NT2/D1 (cell line): Measurements from ENCODE around the gene CPED1.

ENCODE experiments used
- DNase-seq: peaks from one replicate; pipeline ENCODE4 v3.0.0-alpha.2; 2011; ENCODE audit warnings: low read depth, low spot score
- H3K27me3 ChIP-seq: 2 replicates; pipeline ENCODE4 v1.6.0; 2011; ENCODE audit warnings: mild to moderate bottlenecking; ENCODE audit not compliant: insufficient read length, insufficient read depth
- H3K36me3 ChIP-seq: 2 replicates; pipeline ENCODE4 v1.6.1; 2011; ENCODE audit warnings: mild to moderate bottlenecking, low read length, mixed read lengths; ENCODE audit not compliant: insufficient read depth, insufficient read length
- H3K4me1 ChIP-seq: 2 replicates; pipeline ENCODE4 v1.5.1; 2011; ENCODE audit not compliant: insufficient read depth, insufficient read length
- H3K4me3 ChIP-seq: 2 replicates; pipeline ENCODE4 v1.5.1; 2011; ENCODE audit warnings: low read depth; ENCODE audit not compliant: insufficient read length
- H3K9ac ChIP-seq: 2 replicates; pipeline ENCODE4 v1.6.0; 2011; ENCODE audit warnings: low read depth; ENCODE audit not compliant: insufficient read length
- H3K9me3 ChIP-seq: 2 replicates; pipeline ENCODE4 v1.5.1; 2011; ENCODE audit warnings: mild to moderate bottlenecking, low read length; ENCODE audit not compliant: insufficient read depth
- SUZ12 ChIP-seq: IDR thresholded peaks from 2 replicates; pipeline ENCODE4 v1.6.1; 2011; ENCODE audit not compliant: insufficient read length, insufficient read depth; ENCODE audit errors: extremely low read depth
- YY1 ChIP-seq: IDR thresholded peaks from 2 replicates; pipeline ENCODE4 v1.6.1; 2011; ENCODE audit not compliant: insufficient read length, insufficient read depth
- ZNF274 ChIP-seq: IDR thresholded peaks from 2 replicates; pipeline ENCODE4 v1.6.1; 2011; ENCODE audit warnings: mild to moderate bottlenecking, low read depth, low read length

Gene CPED1

DNA sequence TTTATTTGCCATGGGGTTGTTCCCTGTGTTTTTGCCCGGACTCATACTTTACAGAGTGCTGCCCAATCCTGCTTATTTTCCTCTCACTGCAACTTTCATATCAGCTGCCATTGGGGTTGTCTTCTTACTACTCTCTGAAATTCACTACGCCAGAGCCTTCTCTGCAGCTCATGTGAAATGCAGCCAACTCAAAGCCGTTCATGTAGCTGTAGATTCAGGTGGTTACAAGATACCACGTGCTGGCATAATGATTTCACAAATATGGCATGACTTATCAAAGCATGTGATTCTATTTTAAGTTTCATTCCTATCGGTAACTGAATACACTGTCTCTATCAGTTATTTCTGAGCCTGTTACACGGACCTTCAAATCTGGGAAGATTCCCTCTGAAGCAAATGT, 210.0 kb downstream of the CPED1 start:
- no peak overlapping the region for H3K4me3 ChIP-seq
- no peaks in the 10 kb centered on the region for H3K9me3 ChIP-seq
- no peaks in the 10 kb centered on the region for H3K27me3 ChIP-seq
- H3K36me3 ChIP-seq, result no peaks in the 10 kb centered on the region
- no peaks in the 10 kb centered on the region for H3K4me1 ChIP-seq
- H3K9ac ChIP-seq, result no peak overlapping the region
- DNase-seq, result no peak
- TF ChIP-seq ZNF274 (no peak), SUZ12 (no peak), YY1 (no peak)

DNA sequence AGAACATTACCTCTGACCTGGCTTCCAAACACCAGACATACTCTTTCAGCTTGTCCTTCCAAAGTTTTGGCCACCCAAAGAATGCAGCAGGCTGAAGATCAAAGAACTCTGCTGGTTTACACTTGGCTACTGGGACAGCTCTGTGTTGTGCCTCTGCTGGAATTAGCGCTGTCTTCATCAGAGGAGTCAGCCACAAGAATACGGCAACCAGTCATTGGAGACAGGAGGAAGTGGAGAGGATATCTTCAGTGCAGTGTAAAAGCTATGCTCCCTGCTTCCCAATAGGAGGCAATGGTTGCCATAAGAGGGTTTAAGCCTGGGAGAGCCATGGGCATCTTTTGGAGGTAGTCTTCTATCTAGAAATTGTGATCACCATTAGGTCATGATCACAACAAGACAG, 213.6 kb downstream of the CPED1 start:
- Histone ChIP-seq H3K27me3 (no peaks in the 10 kb centered on the region), H3K36me3 (no peaks in the 10 kb centered on the region), H3K9ac (no peak overlapping the region), H3K9me3 (no peaks in the 10 kb centered on the region), H3K4me3 (no peak overlapping the region), H3K4me1 (no peaks in the 10 kb centered on the region)
- DNase-seq, result no peak
- no peak for TF ChIP-seq SUZ12
- no peak for TF ChIP-seq YY1

DNA sequence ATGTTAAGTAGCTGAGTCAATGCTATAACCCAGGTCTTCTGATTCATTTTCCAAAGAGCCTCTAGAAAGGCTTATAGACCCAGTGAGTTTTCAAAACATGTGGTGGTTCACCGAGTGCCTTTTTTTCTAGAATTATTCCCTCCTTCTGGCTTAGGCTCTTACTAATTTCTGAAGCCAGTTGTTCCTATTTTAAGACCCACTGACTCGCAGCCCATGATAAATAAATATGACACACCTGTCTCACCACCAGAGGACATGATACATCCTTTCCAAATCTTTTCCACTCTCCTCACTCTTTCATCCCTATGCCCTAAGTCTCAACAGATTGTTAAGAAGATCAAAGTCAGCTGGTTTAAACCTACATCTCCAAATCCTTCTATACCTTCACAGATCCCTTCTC, 214.3 kb downstream of the CPED1 start:
- Histone ChIP-seq H3K27me3 (no peaks in the 10 kb centered on the region), H3K36me3 (no peaks in the 10 kb centered on the region), H3K9ac (no peak overlapping the region), H3K4me3 (no peak overlapping the region), H3K4me1 (no peaks in the 10 kb centered on the region), H3K9me3 (no peaks in the 10 kb centered on the region)
- no peak for DNase-seq
- TF ChIP-seq ZNF274 (no peak), SUZ12 (no peak), YY1 (no peak)

DNA sequence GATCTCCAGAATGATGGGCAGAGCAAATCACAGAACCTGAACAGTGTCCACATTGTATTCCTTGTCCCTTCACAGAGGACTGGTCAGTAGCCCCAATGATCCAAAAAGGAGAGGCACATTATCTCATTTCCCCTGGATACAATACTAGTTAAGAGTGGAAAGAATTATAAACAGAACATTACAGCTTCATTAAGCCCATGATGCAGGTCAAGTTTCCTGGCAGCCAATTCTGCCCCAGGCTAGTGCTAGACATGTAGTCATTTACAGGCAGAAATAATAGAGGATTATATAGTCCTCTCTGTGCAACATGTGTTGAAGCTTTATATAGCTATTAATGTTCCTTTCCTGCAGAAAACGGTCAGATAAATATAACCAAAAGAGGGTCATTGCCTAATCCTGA, 216.0 kb downstream of the CPED1 start:
- TF ChIP-seq YY1 (no peak), SUZ12 (no peak), ZNF274 (no peak)
- DNase-seq, result no peak

DNA sequence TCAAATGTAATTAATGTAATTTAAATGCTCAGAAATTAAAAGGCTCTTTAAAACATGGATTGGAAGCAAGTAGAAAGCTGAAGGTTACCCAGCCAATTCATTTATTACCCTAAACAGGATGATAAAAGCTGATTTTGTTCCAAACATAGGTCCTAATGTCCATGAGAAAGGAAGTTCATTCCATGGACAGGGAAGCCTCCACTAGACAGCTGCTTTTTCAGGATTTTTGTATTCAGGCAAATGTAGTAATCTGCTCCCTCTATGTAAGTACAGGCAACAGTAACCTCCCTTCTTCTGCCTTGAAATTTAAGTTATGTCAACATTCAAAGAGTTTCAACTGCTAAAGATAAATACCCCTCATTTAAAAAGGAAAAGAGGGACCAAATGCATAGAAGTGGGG, 217.3 kb downstream of the CPED1 start:
- Histone ChIP-seq H3K27me3 (no peaks in the 10 kb centered on the region), H3K4me3 (no peak overlapping the region), H3K36me3 (no peaks in the 10 kb centered on the region), H3K9me3 (no peaks in the 10 kb centered on the region), H3K9ac (no peak overlapping the region), H3K4me1 (no peaks in the 10 kb centered on the region)
- no peak for TF ChIP-seq ZNF274
- TF ChIP-seq SUZ12, result no peak
- TF ChIP-seq YY1, result no peak
- DNase-seq, result no peak

More for the DNA sequence above, 216.0 kb downstream of the CPED1 start:
- Histone ChIP-seq H3K27me3 (no peaks in the 10 kb centered on the region), H3K4me1 (no peaks in the 10 kb centered on the region), H3K36me3 (no peaks in the 10 kb centered on the region), H3K9me3 (no peaks in the 10 kb centered on the region), H3K4me3 (no peak overlapping the region), H3K9ac (no peak overlapping the region)

GRCh38 chr7:121211253-121211652, 222.7 kb downstream of the CPED1 start:
- Histone ChIP-seq H3K27me3 (no peaks in the 10 kb centered on the region), H3K9ac (no peak overlapping the region), H3K4me3 (no peak overlapping the region), H3K4me1 (no peaks in the 10 kb centered on the region), H3K36me3 (no peaks in the 10 kb centered on the region), H3K9me3 (no peaks in the 10 kb centered on the region)
- TF ChIP-seq ZNF274 (no peak), SUZ12 (no peak), YY1 (no peak)
- no peak for DNase-seq

DNA sequence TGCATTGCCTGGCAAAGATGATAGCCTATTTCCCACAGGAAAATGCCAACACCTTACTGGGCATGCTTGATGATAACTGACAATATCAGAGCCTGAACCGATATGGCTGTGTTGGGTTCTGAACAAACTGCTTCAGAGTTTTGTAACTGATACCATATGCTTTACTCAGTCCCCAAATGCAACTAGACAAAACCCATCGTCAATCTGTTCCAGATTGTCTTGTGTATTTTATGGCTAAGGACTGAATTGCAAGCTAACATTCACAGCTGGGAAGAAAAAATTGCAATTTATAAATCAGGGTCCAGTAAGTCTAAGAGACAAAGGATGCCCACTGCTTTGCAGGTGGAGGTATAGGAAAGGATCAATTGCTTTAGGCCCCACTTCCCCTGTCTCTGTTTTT, 223.5 kb downstream of the CPED1 start:
- H3K27me3 ChIP-seq, result no peaks in the 10 kb centered on the region
- no peak for DNase-seq
- no peak for TF ChIP-seq SUZ12
- TF ChIP-seq ZNF274, result no peak
- TF ChIP-seq YY1, result no peak
- H3K9me3 ChIP-seq, result no peaks in the 10 kb centered on the region
- H3K4me1 ChIP-seq, result no peaks in the 10 kb centered on the region
- no peak overlapping the region for H3K9ac ChIP-seq
- H3K36me3 ChIP-seq, result no peaks in the 10 kb centered on the region
- no peak overlapping the region for H3K4me3 ChIP-seq

GRCh38 chr7:121214657-121215056, 226.1 kb downstream of the CPED1 start:
- no peak for DNase-seq
- Histone ChIP-seq H3K9me3 (no peaks in the 10 kb centered on the region), H3K4me1 (no peaks in the 10 kb centered on the region), H3K9ac (no peak overlapping the region), H3K4me3 (no peak overlapping the region), H3K36me3 (no peaks in the 10 kb centered on the region), H3K27me3 (no peaks in the 10 kb centered on the region)
- no peak for TF ChIP-seq YY1
- no peak for TF ChIP-seq ZNF274
- no peak for TF ChIP-seq SUZ12
